Measurements from ENCODE around the gene CTNS.

The CTNS gene

DNA sequence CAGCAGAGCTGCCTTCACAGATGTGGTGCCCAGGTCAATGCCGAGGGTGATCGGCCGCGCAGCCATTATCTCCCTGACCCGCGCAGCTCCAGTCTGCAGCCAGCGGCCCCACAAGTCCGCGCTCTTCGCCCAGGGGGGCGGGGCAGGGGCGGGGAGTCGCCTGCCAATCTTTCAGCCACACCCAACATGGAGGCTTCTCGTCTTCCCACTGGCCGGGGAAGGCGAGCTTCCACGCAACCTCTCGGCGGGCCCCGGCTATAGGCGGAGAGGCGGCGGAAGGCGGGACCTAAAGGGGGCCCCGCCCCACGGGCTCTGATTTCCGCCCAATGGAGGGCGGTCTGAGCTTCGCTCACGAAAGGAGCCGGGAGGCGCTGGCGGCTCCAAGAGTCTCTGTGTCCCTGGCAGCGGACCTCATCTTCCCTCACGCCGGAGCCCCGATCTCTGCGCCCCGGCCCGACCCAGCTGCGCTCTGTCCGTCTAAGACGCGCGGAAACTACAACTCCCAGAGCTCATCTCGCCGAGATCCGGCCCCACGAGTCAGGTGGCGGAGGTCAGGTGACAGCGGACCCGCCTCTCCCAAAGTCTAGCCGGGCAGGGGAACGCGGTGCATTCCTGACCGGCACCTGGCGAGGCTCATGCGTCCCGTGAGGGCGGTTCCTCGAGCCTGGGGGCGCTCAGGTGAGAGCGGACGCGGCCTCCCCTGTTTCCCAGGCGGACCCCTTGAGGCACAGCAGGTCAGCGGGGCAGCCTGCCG, at the start of gene CTNS, which contains the start of gene SHPK:
Gene CTNS (plus strand): TSS at position 607 of the 754 bp plus-strand sequence. CDS start 3,447 bp downstream, outside the sequence.
Gene SHPK (minus strand): TSS at position 97 of the 754 bp plus-strand sequence. CDS start 31 bp downstream, at position 66.
- peak; percentile 76 for DNase-seq (ENCODE audit: low read depth)

DNA sequence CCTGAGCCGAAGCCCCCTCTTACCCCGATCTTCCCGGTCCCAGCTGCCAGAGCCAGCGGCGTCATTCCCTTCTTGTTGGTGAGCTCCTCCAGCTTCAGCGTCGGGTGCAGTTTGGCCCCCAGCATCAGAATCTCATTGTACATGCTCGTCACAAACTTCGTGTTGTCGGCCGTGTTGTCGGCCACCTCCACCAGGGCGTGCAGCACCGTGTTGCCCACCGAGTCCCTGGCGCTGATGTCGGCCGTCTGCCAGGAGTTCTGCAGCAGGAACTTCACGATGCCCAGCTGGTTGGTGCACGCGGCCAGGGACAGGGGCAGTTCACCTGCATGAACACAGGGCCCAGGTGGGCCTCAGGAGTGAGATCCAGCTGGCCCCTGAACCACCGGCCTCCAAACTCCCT, 46.8 kb upstream of the CTNS start:
- no peak for DNase-seq (ENCODE audit: low read depth)

DNA sequence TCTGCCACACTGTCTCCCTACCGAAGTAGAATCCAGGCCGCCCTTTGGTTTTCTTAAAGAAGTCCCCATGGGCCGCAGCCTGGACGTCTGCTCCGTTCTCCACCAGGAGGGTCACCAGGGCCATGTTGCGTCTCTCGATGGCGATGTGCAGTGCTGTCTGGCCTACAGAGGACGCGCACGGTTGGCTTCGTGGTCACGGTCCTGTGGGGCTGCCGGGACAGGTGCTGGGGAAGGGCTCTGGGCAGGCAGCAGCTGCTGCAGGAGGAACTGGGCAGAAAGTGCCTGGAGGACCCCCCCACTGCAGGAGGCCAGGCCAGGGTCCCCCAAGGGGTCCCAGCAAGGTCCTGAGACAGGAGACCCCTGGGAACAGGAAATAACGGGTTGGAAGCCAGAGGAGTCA, 46.3 kb upstream of the CTNS start:
- DNase-seq (ENCODE audit: low read depth), result no peak

DNA sequence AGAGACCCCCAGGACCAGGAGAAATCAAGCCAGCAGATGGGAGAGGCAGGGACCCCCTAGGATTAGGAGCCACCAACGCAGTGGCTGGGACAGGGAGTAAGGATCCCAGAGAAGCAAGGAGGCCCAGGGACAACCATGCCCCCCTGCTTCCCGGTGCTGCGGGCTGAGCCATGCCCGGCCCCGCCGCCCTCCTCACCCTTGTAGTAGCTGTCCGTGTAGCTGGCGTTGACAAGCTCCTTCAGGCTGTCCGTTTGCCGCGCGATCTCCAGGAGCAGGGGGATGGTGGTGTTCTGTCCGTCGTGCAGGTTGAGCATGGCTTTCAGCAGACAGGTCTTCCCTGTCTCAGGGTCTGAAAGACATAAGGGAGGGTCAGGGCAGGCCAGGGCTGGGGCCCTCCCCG, 45.8 kb upstream of the CTNS start:
- DNase-seq (ENCODE audit: low read depth), result no peak

DNA sequence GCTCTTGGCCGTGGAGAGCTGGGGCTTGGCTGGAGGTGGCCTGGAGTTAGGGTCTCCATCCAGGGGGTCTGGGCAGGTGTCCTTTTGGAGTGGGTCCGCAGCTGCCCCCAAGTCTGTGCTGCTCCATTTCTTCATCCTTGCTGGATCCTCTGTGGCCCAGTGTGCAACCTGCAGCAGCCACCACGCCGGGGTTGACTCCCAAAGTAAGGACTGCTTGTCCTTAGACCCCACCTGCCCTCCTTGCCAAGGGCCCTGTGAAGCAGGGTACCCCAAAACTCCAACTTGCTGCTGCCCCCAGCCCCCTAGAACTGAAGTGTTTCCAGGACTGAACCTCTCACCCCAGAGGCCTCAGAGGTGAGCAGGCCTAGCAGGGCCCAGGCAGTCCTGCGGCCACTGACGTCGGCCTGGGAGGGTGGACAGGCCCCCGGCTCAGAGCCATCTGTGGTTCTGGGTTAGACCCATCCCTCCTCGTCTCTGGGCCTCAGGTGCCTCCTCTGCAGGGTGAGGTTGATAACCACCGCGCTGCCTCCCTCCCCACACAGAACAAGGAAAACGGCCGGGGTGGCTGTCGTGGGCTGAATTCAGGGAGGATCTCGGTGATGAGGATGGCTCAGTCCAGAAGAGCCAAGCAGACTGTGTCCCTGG, 44.2 kb upstream of the CTNS start:
- DNase-seq (ENCODE audit: low read depth), result no peak

DNA sequence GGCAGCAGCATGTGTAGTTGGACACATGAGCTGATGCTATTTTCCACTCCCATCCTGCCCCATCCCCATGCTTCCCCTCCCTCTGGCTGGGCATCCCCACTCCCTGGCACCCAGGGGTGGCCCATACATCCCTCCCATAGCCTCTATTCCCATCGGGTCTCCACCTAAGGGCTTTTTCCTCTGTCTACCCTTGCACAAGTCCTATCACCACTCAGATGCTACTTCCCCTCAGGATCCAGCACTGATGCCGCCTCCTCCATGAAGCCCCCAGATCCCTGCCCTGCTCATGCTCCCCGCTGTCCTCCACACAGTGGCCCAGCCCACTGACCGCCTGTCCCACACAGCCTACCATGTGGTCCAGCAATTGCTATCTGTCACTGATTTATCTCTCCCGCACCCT, 43.2 kb upstream of the CTNS start:
- no peak for DNase-seq (ENCODE audit: low read depth)

DNA sequence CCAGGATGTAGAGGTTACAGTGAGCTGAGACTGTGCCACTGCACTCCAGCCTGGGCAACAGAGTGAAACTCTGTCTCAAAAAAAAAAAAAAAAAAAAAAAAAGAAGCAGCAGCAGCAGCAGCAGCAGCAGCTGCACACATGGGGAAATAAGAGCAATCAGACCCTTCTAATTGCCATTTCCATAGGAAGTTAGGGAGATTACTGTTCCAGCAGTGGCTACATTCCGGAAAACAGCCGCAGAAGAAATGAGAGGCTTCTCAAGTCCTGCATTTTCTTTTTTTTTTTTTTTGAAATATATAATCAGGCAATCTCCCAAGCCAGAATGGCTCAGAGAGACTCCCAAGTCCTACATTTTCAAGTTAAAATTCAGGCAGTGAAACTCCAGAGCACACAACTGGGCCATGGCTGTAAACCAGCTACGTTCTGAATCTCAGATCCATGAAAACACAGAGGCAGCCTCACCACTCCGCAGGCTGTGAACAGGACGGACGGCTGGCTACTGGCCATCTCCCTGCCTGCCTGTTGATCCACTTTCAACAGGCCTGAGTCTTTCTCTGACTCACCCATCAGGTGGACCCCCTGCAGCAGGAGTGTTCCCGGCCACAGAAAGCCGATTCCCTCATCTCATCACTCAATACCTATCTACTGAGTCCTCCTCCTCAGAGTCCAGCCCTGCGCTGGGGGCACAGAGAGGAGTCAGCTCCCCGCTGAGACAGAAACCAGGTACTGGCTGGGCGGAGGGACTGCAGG, 42.3 kb upstream of the CTNS start:
- no peak for DNase-seq (ENCODE audit: low read depth)

DNA sequence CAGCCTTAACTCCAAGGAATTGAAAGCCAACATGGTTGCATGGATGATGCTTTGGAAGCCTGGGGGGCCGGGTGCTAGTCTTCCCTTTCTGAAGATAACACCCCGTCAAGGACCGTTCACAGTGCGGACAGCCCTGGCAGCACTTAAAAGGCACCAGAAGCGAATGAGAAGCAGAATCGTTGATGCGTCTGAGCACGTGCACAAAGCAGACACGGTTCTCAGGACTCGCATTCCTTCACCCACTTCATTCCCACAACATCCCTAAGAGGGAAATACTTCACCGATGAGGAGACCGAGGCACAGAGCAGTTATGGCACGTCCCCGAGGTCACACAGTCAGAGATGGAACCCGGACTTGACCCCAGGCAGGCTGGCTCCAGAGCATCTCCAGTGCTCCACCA, 41.6 kb upstream of the CTNS start:
- no peak for DNase-seq (ENCODE audit: low read depth)

DNA sequence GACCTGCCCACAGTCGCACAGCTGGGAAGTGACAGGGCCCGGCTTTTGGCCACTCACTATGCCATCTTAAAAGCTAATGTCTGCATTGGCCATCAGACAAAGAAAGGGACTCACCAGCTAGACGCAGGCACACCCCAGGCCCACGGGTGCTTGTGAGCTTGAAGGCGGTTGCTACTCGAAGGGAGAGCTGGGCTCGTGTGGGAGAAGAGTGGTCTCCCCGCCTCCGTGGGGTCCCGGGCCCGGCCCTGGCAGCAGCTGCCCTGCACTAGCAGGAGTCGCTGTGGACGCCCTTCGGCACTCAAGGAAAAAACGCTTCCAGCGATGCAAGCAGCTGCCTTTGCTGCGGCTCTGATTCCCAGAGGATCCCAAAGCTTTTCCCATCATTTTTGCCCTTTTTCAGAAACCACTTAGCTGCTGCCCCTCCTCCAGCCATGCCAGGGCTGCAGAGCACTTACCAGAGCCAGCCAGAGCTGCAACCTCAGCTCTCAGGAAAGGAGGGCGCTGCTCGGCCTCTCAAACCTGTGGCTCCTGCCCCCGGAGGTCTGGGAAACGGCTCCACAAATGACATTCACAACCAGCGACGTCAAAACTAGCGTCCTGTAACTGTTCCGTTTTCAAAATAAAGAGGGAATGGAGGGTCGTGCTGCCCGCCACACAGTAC, 39.6 kb upstream of the CTNS start:
- DNase-seq (ENCODE audit: low read depth), result no peak

DNA sequence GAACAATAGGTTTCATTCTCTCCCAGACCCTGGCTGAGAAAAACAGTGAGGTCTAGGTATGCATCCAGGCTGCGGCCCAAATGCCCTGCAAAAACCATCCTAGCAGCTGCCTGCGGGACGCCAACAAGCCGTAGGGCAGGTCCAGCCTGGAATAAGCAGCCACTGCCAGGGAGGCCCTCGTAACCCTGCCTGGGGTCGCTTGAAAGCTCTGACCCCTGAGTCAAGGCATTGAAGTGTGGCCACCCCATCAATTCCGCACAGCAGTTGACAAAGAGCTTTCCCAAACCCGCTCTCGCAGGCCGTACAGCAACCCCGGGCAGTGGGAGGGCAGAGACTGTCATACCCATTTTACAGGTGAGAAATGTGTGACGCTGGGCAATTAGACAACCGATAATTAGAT, 38.5 kb upstream of the CTNS start:
- no peak for DNase-seq (ENCODE audit: low read depth)

DNA sequence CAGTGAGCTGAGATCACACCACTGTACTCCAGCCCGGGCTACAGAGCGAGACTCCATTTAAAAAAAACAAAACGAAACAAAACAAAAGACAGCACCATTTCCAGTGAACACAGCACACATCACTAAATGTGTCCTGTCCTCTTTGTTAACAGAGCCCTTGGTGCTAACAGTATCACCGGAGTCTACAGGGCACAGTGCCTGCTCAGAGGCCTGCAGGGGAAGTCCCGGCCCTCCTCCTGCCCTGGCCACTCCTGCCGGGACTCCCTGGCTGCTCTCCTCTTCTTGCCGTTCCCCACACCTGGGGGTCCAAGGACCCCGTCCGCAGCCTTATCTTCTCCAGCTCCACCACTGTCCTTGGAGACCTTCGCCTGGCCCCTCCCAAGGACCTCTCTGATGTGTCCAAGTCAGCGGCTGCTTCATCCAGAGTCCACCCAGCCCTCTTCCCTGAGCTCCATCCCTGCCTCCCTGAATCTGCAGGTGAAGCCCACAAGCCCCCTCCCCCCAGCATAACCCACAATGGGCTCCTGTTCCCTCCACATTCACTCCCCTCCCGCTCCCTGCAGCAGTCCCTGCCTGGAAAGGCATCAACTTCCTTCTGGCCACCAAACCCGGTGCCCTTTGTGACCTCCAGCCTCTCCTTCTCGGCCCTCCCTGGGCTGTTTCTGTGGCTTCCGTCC, 35.9 kb upstream of the CTNS start:
- DNase-seq (ENCODE audit: low read depth), result no peak

DNA sequence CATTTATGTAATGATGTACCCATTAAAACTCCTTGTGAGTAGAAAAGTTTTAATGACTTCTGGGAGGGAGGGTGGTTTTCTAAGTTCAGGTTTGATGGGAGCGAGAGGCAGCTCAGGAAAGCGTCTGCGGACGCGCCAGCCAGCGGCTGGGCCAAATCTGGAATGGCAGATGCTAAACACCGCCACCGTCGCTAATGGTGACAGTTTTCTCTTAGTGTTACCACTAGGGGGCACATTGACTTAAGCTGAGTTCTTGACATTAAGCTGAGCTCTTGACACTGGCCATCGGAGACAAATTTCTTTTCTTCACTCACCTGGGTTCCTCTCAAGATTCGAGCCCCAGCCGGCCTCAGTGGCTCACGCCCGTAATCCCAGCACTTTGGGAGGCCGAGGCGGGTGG, 34.1 kb upstream of the CTNS start:
- DNase-seq (ENCODE audit: low read depth), result no peak

DNA sequence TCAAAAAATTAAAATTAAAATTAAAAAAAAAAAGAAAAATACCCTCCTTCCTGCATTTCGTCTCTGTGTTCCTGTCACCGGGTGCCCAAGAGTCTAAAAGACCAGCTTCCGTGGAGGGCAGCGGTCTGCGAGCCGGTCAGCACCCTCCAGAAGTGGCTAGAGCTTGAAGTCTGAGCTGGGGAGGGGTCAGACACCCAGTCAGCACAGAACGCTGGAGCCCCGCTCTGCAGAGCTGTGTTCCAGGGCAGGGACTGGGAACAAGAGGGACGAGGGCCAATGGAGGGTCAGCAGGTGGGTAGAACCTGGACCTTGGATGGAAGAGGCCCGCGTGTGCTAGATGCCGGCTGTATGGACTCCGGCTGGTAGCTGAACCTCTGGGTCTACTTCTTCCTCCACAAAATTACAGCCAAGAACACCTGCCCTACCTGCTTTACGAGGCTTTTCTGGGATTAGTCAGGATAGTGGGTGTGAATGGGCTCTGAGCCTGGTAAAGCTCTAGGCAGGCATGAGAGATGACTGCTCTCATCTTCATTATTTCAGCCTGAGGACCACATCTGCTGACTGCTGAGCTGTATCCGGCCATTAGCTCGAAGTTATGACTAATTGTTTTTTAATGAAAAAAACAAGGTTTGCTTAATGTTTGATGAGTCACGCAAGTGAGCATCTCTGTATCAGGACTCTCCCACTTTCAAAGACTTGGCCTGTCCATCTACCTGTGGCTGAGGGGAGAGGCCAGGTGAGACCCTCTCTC, 33.3 kb upstream of the CTNS start:
- peak; percentile 76 for DNase-seq (ENCODE audit: low read depth)

DNA sequence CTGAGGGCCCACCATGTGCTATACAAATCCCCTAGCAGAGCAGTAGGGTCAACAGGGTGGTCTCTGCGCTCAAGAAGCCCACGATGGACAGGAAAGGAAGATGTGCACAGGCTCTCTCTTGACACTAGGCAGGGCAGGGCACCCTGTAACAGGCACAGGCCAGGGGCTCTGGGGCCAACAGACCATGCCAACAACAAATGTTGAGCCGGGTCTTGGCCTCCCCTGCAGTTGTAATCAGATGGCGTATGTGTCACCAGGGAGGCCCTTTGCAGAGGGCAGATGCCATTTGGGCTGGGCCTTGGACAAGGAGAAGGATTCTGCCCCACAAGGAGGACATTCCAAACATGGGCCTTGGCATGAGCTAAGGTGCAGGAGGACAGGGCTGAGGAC, 32.7 kb upstream of the CTNS start:
- DNase-seq (ENCODE audit: low read depth), result no peak

DNA sequence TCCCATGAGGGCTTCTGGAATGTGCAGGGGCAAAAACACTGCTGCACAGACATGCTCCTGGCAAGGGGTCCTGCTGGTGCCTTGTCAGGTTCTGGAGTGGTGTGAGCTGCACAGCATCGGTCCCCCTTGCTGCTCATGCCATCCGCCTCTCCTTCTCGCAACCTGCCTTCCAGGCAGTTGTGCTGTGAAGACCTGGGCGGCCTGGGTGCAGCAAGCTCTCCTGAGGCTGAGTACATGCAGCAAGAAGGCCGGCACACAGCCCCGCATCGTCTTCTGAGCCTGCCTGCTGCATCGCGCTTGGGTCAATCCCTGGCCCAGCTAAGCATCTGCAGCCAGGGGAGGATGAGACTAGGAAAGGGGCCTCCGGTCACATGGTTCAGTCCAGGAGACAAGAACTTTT, 26.9 kb upstream of the CTNS start:
- no peak for DNase-seq (ENCODE audit: low read depth)

DNA sequence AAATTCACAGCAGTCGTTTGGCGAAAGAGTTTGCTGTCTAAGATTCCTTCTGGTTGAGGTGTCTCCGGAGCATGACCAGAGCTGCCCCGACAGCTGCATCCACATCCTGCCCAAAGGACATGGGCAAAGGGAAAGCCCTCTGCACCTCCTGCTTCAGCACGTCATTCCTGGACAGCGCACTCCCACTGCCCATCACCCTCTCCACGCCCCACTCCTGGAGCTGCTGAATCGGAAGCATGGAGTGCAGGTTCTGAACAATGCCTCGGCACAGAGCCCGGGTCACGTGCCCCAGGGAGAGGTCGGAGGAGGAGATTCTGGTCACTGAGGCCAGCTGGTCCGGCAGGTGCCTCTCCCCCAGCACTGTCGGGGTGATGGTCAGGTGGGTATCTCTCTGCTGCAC, 26.0 kb upstream of the CTNS start:
- DNase-seq (ENCODE audit: low read depth), result no peak

DNA sequence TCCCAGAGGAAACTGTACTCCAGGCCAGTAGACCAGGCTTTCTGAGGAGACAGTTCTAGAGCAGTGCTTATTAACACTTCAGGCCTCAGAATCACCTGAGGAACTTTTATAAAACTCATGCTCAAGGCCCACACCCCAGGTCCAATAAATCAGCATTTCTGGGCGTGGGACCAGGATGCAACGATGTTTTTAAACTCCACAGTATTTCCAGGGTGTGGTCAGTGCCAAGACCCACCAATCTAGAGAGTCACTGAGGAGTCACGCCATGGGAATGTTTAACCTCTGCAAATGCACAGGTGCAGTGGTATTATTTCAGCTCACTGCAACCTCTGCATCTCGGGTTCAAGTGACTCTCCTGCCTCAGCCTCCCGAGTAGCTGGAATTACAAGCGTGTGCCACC, 23.4 kb upstream of the CTNS start:
- no peak for DNase-seq (ENCODE audit: low read depth)

DNA sequence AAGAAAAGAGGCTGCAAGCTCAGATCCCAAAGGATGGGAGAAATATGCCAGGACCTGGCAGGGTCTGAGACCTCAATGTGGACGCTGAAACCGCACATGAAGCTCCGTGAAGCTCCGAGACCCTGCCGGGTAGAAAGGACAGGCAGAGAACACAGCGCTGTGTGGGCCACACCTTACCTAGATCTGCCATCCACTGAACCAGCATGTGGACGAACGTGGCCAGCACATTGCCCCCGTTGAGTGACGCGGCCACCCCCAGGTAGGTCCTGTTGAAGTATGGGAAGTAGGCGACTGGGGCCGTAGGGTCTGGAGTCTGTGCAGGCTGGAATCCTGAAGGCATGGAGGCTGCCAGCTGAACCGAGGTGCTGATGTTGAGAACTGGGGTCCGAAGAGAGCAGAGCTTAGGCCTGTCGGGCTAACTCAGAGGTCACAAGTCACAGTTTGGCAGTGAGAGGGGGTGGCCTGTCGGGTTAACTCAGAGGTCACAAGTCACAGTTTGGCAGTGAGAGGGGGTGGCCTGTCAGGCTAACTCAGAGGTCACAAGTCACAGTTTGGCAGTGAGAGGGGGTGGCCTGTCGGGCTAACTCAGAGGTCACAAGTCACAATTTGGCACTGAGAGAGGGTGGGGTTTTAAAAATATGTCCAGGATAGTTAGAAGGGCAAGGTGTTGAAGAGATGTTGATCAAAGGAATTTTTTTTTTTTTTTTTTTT, 21.2 kb upstream of the CTNS start:
- DNase-seq (ENCODE audit: low read depth), result no peak

DNA sequence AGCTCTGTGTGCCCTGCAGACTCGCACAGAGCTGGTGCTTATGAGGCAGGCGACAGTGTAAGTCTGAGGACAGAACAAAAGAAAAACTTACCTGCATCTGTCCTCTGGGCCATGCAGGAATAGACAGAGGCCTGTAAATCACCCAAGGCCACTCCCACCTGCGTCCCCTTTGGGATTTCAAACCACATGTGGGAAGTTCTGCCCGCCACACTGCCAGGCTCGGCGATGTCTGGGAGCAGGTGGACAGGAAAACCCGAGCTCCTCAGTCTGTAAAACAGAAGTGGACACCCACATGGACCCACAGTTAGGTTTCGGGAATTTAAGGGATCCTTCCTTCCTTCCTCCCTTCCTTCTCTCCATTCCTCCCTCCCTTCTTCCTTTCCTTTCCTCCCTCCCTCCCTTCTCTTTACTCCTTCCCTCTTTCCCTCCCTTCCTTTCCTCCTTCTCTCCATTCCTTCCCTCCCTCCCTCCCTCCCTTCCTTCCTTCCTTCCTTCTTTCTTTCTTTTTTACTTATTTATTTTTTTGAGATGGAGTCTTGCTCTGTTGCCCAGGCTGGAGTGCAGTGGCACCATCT, 15.3 kb upstream of the CTNS start:
- DNase-seq (ENCODE audit: low read depth), result no peak

DNA sequence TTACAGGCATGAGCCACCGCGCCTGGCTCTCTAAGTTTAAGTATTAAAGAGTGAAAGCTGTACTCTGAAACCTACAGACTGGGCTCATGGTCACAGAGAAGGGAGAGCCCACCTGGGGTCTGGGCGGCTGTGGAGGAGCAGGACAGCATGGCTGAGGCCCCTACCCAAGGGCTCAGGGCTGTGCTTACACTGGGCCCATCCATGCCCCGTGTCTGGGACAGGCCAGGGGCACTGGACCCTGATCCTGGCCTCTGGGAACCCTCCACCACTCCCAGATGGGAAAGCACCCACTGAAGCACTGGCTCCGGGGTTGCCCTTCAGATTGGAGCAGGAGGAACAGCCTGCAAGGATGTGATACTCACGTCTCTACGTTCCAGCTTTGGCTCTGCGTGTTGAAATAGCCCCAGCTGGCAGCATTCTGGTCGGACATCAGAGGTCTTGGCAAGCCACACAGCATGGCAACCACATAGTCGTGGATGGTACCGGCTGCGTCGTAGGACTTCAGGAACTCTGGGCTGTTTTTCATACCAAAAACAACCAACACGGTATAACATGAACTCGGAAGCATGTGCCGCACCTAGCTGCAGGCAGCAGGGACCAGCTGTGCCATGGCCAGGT, 13.5 kb upstream of the CTNS start:
- no peak for DNase-seq (ENCODE audit: low read depth)

Data from HS-5 (cell line).